Activated T-cell treated with anti-CD3 and anti-CD28 coated beads, Interleukin-2, amount 50 U/mL, for 1 hour (primary cell): ENCODE results near the gene SEC14L5.

Source experiments
- DNase-seq: peaks from one replicate; pipeline ENCODE4 v3.0.0-alpha.2; 2020

Gene SEC14L5

DNA sequence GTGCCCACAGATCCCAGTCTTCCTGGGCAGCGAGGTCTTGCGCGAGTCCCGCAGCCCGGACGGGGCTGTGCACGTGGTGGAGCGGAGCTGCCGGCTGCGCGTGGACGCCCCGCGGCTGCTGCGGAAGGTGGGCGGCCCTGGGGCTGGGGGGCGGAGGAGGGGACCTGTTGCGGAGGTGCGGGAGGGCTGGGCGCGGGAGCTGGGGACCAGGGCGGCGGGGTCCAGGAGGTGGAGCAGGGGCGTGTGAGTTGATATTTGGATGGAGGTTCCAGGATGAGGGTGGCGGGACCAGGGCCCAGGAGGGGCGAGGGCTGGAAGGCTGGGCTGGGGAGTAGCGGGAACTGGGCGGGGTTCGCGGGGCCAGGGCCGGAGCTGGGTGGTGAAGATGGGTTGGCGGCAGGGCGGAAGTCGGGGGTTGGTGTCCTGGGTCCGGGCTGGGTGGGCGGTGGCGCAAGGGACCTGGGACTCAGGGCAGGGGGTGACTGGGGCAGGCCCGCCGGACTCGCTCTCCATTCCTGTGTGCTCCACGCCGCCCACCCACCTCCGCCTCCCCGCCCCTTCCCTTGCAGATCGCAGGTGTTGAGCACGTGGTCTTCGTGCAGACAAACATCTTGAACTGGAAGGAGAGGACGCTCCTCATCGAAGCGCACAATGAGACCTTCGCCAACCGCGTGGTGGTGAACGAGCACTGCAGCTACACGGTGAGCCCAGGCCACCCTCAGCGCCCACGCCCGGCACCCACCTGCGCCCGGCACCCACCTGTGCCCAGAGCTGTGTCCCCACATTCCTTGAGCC lies 29.6 kb downstream of the SEC14L5 start:
- DNase-seq = no peak

DNA sequence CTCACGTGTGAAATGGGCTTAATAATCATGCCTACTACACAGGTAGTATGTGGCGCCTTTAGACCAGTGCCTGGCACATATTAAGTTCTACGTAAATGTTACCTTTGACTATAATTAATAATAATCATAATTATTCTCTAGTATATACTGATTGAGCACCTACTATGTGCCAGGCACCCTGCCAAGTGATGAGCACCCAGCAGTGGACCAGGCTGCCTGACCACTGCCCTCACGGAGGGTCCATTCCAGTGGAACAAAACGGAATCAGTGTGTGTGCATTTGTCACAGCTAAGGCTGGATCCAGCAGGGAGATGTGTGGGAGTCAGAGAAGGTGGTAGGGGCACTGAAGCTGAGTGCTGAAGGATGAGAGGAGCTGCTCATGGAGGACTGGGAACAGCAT lies 30.5 kb downstream of the SEC14L5 start:
- DNase-seq = no peak

DNA sequence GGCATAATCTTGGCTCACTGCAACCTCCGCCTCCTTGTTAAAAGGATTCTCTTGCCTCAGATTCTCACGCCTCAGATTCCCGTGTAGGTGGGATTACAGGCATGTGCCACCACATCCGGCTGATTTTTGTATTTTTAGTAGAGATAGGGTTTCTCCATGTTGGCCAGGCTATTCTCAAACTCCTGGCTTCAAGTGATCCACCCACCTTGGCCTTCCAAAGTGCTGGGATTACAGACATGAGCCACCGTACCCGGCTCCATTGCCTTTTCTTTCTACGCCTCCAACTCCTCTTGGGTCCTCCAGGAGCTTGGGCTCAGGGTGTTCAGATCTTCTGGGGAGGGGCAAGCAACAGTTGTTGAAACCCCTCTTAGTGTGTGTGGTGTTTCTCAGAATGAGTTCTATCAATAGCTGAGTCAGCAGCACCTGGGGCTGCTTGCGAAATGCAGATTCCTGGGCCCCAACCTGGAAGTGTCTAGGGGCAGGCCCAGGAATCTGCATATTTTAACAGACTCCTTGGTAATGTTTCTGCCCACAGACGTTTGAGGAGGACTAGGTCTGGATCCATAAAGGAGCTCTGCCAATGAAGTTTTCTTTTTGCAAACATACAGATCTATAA lies 31.4 kb downstream of the SEC14L5 start:
- DNase-seq = no peak

DNA sequence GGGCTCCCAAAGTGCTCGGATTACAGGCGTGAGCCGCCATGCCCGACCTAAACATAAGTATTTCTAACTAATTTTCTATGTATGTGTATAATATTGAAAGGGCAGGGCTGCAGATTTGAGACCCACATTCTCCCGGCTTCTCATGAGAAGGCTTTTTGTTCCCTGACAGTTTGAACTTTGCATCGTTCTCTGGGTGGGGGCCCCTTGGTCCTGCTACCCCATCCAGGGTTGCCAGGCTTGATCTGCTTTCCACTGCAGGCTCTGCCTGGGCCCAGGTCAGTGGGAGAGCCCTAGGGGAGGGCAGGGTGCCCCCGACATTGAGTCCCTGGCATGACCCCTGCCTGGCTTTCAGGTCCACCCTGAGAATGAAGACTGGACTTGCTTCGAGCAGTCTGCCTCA lies 32.3 kb downstream of the SEC14L5 start:
- DNase-seq = no peak

DNA sequence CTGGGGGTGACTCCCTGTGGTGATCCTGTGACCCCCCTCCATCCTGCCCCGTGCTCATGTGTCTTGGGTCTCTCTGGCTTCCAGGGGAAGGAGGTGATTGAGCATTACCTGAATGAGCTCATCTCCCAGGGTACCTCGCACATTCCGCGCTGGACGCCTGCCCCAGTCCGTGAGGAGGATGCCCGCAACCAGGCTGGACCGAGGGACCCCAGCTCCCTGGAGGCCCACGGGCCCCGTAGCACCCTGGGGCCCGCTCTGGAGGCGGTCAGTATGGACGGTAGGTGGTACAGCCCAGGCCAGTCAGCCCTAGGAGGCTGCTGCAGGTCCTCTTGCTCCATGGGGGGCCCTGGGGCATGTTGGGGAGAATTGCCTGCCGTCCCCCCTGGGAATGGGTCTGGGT lies 33.6 kb downstream of the SEC14L5 start:
- no peak for DNase-seq

DNA sequence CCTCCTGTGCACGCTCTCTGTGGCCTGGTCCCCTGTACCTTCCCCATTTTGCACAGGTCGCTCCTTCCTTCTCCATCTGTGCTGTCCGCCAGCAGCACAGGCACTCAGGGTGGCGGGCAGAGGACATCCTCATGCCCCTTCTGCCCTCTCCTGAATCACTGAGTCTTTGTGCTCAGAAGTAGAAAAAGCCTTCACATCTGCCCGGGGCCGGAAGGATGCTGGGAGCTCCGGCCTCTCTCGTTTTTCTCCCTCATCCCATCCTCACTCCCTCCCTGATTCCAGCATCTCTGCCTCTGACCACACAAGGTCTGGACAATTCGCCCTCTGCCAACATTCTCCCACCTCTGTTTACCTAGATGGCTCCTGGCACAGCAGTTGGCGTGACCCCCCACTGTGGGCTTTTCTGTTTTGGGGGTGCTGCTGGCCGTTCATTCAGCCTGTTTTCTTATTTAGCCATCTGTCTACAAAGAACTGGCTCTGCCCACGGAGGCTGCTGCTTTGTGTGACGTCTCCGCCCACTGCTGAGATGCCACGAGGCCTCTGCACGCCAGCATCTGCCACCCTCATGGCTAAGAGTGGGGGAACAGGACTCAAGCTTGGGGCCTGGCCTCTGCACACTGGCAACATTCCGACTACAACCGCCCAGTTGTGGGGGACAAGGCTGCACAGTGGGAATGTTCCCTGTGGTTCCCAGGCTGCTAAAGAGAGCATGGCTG lies 36.7 kb downstream of the SEC14L5 start:
- DNase-seq = no peak

DNA sequence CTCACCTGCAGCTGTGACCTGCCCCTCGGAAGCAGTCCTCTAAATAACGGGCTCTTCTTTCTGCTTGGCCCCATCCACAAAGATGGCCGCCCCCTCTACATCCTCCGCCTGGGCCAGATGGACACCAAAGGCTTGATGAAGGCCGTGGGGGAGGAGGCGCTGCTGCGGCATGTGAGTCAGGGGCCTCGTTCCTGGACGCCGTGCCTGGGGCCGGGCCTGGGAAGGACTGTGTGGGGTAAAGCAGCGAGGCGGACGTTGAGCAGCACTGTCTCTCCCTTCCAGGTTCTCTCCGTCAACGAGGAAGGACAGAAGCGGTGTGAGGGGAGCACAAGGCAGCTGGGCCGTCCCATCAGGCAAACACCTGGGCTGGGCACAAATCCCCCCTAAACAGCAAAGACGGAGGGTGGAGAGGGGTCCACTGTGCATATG lies 42.5 kb downstream of the SEC14L5 start:
- DNase-seq = no peak

DNA sequence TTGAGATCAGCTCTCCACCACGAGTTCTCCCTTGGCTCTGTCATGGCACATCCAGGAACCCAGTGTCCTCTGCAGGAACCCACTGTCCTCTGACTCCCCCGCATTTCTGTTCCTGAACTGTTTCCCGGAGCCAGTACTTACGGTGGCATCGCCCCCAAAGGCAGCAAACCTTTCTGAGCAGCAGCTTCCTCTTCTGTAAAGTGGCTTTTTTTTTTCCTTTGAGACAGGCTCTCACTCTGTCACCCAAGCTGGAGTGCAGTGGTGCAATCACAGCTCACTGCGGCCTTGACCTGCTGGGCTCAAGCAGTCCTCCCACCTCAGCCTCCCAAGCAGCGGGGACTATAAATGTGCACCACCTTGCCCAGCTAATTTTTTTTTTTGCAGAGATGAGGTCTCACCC lies 43.4 kb downstream of the SEC14L5 start:
- no peak for DNase-seq

DNA sequence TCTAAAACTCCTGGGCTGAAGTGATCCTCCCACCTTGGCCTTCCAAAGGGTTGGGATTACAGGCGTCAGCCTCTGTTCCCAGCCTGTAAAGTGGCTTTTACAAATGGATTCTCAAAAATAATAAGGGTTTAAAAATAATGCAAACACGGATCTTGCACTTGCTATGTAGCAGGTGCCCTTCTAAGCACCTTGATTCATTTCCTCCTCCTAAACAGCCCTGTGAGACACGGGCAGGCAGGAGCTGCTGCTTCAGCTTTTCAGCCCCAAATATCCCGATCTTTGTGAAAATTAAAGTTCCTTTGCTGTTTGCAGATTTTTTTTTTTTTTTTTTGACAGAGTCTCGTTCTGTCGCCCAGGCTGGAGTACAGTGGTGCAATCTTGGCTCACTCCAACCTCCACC lies 43.9 kb downstream of the SEC14L5 start:
- no peak for DNase-seq

DNA sequence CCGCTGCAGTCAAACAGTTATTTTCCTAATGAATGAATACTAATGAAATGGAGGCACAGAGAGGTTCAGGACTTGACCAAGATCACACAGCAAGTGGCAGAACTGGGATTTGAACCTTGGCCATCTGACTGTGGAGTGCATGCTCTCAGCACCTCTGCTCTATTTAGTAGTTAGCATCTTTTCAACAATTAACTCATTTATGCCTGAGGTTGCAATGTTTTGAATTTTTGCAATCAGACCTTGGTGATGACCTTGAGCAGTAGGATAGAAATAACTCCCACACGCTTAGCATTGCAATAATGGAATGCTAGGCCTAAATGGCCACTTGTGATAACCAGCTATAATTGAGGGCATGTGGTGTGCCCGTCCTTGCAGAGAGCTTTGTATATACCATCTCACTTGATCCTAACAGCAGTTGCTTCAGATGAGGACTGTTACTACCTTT lies 44.6 kb downstream of the SEC14L5 start:
- no peak for DNase-seq

DNA sequence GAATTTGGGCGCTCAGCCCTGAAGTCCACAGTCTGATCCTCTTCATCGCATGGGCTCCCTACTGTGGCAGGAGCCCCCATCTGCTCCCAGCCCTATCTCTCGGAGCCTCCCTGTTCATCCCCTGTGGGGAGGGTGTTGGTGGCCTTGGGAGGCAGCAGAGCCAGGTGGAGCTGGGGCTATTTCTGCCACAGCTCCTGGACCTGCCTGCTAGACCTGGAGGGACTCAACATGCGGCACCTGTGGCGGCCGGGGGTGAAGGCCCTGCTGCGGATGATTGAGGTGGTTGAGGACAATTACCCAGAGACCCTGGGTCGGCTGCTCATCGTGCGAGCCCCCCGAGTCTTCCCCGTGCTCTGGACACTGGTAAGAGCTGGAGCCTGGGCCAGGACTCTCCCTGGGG lies 45.1 kb downstream of the SEC14L5 start:
- no peak for DNase-seq

DNA sequence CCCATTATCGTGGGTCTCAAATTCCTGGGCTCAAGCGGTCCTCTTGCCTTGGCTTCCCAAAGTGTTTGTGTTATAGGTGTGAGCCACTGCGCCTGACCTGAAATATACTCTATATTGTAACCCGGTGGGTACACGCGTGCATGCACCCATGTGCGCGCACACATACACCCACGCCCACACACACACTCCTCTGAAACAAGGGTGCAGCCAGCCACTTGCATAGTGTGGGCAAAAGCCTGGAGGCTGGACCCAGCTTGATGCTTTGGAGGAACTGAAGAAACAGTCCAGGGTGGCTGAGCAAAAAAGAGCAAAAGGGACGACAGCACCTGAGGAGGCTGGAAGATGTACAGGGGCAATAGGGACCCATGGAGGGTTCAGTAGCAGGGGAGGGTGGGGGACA lies 45.7 kb downstream of the SEC14L5 start:
- DNase-seq = no peak

DNA sequence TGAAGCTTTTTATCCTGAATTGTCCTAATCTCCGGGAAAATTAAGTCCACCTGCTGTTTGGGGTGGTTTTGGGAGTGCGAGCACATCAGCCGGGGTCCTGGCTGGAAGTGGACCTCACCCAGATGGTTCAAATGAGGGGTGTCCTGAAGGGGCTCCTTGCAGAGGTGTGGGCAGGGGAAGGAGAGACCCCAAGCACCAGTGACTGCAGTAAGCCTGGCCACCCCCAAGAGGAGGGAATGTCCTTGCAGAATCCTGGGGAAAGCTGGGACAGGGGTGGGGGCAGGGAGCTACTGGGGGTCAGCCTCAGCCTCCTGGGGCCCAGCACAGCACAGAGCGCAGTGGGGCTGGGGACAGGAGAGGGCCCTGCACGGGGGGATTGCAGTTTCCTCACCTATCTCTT lies 46.2 kb downstream of the SEC14L5 start:
- DNase-seq = no peak

DNA sequence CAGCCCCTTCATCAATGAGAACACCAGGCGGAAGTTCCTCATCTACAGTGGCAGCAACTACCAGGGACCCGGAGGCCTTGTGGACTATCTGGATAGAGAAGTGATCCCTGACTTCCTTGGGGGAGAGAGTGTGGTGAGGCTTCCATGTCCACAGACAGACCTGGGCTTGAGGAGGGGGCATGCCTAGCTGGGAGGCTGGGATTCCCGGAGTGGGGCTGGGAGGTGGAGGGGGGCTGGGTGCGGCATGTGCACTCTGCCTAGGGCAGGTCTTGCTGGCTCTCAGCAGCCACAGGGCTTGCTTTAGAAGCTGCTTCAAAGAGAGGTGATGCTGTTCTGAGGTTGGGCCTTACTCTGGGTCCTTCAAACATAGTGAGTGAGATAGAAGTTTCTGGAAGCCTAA lies 47.8 kb downstream of the SEC14L5 start:
- no peak for DNase-seq

DNA sequence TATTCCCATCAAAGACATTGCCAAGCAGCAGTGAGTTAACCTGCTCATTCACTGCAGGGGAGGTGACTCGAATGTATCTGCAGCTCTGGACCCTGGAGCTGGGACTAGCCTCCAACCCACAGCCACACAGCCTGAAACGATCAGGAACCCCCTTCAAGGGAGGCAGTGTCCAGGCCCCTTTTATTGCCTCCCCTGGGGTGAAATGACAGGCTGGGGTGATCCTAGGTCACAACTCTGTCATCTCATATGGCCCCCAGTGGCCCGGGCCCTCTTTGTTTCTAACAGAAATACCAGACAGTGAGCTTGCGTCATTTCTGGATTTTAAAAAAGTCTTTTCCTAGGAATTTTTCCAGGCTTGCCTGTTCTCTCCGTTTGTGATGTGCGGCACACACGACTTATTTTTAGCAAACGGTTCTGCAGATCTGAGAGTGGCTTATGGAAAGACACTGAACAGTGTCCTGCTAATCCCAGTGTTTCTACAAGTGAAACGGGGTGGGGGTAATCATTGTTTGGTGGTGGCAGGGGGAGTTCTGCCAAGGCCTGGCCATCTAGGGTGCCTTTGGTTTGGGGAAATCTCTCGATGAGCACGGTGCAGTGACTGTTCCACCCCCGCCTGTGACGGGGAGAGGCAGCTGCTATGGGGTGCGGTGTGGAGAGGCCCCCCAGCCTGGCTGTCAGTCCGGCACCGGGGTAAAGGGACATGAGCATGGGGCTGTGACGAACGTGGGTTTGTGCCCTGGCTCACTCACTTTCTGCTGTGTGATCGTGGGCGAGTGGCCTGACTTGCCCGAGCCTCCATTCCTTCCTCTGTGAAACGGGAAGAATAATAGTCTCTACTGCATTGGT lies 48.4 kb downstream of the SEC14L5 start:
- no peak for DNase-seq

DNA sequence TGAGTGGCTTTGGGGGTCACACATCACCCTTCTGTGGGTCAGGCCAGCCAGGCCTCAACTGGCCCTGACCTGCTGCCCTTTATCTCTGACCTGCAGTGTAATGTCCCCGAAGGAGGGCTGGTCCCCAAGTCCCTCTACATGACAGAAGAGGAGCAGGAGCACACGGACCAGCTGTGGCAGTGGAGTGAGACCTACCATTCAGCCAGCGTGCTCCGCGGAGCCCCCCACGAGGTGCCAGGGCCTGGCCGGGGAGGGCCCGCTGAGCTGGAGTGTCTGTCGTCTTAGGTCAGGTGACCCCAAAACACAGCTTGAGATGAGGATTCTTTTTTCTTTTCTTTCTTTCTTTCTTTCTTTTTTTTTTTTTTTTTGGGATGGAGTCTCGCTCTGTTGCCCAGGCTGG lies 49.1 kb downstream of the SEC14L5 start:
- no peak for DNase-seq

DNA sequence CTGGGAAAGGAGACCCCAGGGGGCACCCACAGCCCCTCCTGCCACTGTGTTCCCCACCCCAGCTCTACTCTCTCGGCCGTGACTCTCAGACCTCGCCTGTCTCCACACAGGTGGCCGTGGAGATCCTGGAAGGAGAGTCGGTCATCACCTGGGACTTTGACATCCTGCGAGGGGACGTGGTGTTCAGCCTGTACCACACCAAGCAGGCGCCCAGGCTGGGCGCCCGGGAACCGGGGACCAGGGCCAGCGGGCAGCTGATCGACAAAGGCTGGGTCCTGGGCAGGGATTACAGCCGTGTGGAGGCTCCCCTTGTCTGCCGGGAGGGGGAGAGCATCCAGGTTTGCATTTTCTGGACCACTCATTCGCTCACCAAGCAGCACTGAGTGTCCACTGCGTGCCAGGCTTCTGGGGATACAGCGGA lies 50.2 kb downstream of the SEC14L5 start:
- DNase-seq = no peak

DNA sequence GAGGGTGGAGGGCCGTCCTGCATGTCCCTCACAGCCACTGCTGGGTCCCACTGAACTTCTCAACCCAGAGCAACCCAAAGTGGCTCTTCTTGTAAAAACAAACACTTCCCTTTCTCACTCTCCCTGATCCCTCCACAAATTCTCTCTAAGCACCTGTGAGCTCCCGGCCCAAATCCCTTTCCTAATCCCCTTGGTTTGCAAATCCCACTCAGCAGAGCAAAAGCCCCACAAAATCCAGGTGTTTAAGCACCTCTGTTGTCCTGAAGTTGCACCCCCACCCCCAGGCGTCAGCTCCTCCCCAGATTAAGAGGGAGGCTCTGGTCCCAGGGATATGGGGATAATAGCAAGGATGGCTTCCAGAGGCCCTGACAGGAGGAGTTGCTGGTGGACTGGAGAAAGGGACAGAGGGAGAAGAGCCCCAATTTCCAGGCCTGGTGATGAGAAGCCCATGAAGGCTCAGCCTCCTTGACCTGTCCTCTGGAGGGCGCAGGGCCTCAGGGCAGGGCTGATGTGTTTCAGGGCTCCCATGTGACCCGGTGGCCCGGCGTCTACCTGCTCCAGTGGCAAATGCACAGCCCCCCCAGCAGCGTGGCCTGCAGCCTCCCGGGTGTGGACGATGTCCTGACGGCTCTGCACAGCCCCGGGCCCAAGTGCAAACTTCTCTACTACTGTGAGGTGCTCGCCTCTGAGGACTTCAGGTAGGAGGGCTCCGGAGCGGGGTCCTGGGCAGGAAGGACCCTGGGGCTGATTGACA lies 52.6 kb downstream of the SEC14L5 start:
- DNase-seq = no peak

DNA sequence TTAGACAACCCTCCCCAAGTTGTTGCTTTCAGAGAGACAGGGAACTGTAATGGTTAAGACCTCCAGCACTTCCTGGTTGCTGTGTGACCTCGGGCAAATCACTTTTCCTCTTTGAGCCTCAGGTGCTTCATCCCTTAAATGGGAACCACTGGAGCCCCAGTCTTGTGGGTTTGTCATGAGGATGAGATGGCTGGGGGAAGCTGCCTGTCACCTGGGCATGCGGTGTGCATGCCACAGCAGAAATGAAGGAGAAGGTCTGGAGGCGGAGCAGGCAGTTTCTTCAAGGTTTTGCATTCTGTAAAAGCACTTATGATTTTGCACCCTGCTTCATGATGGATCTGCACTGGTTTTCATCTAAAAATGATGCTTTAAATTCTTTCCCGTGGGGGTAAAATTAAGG lies 53.5 kb downstream of the SEC14L5 start:
- no peak for DNase-seq

DNA sequence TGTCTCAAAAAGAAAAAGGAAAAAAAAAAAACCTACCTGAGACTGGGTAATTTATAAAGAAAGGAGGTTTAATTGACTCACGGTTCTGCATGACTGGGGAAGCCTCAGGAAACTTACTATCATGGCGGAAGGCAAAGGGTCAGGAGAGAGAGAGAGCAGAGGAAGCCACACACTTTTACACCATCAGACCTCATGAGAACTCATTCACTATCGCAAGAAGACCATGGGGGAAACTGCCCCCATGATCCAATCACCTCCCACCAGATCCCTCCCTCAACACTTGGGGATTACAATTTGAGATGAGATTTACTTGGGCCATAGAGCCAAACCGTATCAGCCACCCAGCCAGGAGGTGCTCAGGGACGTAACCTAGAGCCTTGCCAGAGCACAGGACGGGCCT lies 54.8 kb downstream of the SEC14L5 start:
- DNase-seq = no peak

DNA sequence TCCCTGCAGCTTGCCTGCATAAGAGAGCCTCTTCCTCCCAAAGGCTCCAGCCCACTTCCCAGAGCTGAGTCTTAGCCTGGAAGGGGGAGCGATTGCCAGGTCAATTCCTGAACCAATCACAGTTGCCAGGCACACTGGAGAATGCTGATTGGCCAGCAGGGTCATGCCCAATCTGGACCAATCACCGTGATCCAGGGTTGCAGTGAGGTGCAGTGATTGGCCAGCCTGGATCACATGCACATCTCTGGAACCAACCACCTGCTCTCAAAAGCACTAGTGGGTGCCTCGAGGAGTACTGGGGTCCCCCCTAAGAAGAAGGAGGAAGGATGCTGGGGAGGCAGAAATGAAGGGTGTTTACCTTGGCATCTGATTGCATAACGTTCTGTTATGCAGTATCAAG lies 57.2 kb downstream of the SEC14L5 start:
- DNase-seq = no peak

DNA sequence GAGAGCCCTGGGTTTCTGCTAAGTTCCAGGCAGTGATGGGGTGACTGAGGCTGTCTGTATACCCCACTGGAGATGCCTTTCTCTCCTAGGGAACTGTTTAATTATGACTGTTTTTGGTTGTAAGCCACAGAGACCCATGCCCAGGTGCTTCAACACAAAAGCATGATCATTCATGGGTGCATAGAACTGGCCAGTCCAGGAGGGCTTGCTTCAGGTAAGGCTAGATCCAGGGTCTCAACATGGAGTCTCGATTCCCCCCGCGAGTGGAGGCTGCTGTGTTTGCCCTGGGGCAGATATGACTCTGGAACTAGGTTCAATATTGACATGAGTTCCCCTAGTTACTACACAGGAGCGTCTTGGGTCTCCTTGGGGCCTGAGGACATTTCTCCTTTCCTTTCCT lies 57.8 kb downstream of the SEC14L5 start:
- DNase-seq = no peak
